CD1c-positive myeloid dendritic cell (primary cell): ENCODE measurements around the gene ACVRL1.

Experiments used
- DNase-seq: peaks from one replicate; pipeline ENCODE4 v3.0.0-alpha.2; 2016; ENCODE audit errors: extremely low spot score

ACVRL1 gene

GRCh38 chr12:51962737-51963136 lies 55.4 kb downstream of the ACVRL1 start:
- DNase-seq: no peak

DNA sequence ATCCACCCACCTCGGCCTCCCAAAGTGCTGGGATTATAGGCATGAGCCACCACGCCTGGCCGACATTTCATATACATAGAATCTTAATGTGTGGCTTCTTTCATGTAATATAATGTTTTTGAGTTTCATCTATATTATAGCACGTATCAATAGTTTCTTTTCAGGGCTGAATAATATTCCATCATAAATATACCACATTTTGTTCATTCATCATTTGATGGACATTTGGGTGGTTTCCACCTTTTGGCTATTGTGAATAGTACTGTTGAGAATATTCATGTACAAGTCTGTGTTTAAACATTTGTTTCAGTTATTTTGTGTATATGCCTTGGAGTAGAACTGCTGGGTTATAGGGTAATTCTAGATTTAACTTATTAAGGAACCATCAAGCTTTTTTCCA lies 56.2 kb downstream of the ACVRL1 start:
- no peak for DNase-seq

DNA sequence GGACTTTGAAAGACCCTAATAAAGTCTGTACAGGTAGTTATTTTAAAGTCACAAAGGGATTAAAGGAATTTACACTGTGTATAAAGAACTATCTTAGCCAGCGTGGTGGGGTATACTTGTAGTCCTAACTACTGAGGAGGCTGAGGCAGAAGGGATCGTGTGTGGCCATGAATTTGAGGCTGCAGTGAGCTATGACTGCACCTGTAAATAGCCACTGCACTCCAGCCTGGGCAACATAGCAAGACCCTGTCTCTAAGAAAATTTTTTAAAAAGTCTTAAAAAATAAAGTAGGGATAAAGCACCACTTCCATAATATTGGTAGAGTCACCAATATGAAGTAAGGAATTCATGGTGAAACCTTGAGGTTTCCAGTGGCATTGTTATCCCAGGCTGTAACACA lies 62.3 kb downstream of the ACVRL1 start:
- no peak for DNase-seq

DNA sequence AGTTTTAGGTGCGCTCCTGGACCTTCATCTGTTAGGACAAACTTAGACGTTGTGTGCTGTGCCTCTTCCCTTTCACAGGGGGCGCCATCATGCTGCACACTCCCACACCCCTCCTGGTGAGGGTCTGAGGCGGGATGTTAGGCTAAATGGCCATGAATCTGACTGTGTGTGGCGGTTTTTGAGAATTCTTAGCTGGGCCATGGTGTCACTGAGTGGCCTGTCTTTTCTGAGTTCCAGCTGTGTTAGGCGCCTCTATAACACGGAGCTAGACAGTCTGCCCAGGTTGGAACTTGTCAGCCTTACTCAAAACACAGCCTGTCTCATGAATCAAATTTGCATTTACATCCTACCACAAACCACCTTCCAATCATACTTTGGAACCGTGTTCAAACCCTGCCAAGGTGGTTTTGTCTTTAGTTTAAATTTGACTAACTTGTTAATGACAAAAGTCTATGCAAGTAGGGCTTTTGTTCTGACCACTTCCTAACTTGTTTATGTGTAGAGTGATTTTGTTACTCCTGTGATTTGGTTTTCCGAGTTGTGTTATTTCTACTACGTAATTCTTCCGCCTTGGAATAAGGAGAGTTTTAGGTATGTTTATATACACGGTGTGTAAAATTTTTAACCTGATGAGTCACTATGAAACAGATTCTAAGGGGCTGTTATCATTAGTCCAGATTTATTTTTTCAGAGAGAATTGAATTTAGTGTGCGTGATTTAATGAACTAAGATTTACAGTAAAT lies 63.8 kb downstream of the ACVRL1 start:
- peak; percentile 37 for DNase-seq

- peak; percentile 78 for DNase-seq
These were observed 64.5 kb downstream of the ACVRL1 start for GRCh38 chr12:51971679-51972421.

DNA sequence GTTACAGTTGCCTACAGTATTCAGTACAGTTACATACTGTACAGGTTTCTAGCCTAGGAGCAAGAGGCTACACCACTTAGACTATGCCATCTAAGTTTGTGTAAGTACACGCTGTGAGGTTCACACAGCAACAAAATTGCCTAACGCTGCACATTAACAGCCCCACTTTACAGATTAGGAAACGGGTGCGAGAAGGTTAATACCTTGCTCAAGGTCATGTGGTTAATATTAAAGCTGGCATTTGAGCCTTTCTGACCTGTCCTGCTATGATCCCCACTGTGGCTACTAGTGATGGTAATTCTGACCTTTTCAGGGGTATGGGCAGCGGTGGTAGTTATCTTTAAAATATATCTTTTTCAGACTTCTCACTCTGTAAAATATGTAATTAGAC lies 65.1 kb downstream of the ACVRL1 start:
- no peak for DNase-seq

DNA sequence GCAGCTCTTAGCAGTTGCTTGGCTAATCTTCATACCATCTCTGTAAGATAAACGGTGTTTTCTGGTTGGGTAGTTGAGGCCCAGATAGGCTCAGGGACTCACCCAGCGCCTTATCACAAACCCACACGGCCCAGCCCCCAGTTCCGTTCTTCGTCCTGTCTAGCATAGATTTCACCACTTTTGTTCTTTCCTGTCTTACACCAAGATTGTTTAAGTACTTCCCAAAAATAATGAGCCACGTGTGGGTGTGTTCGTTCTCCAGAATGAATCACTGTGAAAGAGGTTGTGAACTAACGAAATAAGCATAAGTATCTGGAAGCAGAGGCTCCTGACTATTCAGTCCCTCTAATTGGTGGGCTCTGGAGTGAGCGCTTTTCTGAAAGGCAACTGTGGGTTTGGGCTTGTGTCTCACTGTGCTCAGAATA lies 65.6 kb downstream of the ACVRL1 start:
- DNase-seq: peak; percentile 96
